ENCODE measurements around the gene LIMK1. TPM values are rescaled to one million over a fixed set of nuclear protein-coding genes. Genes with fewer than 3 reads are reported as not detected.
"Not testable (repeated sequence)": the region's sequence is repeated elsewhere in the genome, so short reads cannot be mapped to it uniquely, and the experiment has no call there.

The LIMK1 gene
- total RNA-seq, 3 donors from 2014 or later: 18.0 to 18.6 (median 18.1) TPM

DNA sequence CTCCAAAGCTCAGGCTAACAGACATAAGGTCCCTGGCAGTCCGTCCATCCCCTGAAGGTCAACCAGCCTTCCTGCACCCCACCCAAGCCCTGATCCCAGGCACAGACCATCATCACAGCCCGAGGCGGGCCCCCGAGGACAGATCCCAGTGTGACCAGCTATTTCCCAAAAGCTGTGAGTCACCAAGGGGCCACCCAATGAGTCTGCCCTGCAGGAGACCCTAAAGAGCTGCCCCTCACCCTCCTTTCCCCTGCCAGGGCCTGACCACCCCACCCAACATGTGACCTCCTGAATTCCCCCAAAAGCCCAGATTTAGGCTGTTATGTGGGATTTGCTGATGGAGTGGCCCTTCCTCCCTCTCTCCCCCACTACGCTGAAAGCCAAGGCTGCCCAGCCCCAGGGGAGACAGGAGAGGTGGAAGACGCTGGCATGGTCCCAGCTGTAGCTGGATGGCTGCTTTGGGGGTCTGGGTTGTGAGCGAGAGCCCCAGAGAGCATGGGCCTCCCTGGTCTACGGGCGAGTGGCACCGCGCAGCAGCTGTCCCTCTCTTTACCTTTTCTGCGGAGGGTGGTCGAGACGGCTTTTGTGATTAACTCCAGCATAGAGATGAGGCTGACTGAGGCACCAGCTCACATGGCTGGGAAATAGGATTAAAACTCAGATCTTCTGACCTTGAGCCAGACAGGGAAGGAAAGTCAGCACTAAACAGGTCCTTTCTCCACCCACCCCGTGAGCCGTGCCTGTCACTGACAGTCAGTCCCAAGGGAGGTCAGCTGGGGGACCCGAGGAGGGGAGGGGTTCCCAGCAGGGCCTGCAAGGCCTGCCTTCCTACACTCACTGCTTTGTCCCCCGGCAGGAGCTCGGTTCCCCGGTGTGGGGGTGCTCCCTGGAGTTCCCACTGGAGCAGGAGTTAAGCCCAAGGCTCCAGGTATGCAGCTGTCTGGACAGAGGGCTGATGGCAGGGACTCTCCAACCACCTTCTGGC lies 38.9 kb upstream of the LIMK1 start:
- intact Hi-C loops (cut with DNase I; ENCODE audit: low total_unique reads): no loop called here
- Histone ChIP-seq H3K36me3 (no peaks in the 10 kb centered on the region), H3K9me3 (no peaks in the 10 kb centered on the region), H3K4me1 (peaks cover 2 to 18% of the 10 kb centered on the region in 2 donors), H3K27ac (peak overlapping the region in 1 of 2 donors; percentile 81), H3K4me3 (no peak overlapping the region), H3K27me3 (no peaks in the 10 kb centered on the region)
- no peak for DNase-seq (ENCODE audit: low spot score in 2 of 2)
- TF ChIP-seq POLR2AphosphoS5 (IDR thresholded peaks at IDR 0.05) (no peak), POLR2A (IDR thresholded peaks at IDR 0.05) (no peak)
- TF ChIP-seq, protein P1, sequence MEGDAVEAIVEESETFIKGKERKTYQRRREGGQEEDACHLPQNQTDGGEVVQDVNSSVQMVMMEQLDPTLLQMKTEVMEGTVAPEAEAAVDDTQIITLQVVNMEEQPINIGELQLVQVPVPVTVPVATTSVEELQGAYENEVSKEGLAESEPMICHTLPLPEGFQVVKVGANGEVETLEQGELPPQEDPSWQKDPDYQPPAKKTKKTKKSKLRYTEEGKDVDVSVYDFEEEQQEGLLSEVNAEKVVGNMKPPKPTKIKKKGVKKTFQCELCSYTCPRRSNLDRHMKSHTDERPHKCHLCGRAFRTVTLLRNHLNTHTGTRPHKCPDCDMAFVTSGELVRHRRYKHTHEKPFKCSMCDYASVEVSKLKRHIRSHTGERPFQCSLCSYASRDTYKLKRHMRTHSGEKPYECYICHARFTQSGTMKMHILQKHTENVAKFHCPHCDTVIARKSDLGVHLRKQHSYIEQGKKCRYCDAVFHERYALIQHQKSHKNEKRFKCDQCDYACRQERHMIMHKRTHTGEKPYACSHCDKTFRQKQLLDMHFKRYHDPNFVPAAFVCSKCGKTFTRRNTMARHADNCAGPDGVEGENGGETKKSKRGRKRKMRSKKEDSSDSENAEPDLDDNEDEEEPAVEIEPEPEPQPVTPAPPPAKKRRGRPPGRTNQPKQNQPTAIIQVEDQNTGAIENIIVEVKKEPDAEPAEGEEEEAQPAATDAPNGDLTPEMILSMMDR (IDR thresholded peaks at IDR 0.05): no peak

DNA sequence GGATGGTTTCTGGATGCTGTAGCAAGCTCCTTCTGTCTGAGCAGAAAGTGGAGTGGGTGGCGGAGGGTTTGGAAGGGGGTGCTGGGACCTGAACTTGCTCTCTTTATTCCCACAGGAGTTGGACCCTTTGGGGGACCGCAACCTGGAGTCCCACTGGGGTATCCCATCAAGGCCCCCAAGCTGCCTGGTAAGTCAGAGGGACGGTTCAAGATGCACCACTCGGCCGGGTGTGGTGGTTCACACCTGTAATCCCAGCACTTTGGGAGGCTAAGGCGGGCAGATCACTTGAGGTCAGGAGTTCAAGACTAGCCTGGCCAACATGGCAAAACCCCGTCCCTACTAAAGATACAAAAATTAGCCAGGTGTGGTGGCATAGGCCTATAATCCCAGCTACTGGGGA lies 37.0 kb upstream of the LIMK1 start:
- intact Hi-C loops (cut with DNase I; ENCODE audit: low total_unique reads); DNase-seq (ENCODE audit: low spot score in 2 of 2); H3K27me3 ChIP-seq; H3K4me3 ChIP-seq; H3K27ac ChIP-seq; H3K36me3 ChIP-seq; H3K9me3 ChIP-seq: not testable (repeated sequence)
- H3K4me1 ChIP-seq: peaks cover 0 to 15% of the 10 kb centered on the region in 2 donors

DNA sequence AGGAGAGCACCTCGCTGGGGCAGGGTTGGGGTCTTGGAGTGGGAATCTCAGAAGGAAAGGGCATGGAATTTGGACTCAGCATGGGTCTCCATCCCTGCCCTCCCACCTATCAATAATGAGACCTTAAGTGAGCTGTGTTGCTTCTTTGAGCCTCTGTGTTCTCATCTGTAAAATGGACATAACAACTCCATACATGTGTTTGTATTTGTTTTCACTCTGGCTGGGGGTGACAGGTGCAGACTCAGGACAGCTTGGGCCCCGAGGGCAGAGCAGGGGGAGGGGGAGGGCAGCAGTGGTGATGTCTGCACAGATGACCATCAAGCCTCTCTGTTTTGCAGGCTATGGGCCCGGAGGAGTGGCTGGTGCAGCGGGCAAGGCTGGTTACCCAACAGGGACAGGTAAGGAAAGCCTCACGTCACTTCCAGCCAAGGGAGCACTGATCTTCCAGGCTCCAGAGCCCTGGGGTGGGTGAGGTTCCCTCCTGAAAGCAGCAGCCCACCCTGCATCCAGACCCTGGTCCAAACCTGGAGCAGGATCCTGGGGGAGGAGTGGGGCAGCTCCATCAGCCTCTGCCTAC lies 35.7 kb upstream of the LIMK1 start:
- H3K27ac ChIP-seq: no peak overlapping the region
- no peaks in the 10 kb centered on the region for H3K9me3 ChIP-seq
- intact Hi-C loops (cut with DNase I; ENCODE audit: low total_unique reads): no loop called here
- no peaks in the 10 kb centered on the region for H3K36me3 ChIP-seq
- H3K27me3 ChIP-seq: no peaks in the 10 kb centered on the region
- no peak overlapping the region for H3K4me3 ChIP-seq
- peaks cover 0 to 6% of the 10 kb centered on the region in 2 donors for H3K4me1 ChIP-seq
- no peak for DNase-seq (ENCODE audit: low spot score in 2 of 2)
- no peak for TF ChIP-seq POLR2AphosphoS5 (IDR thresholded peaks at IDR 0.05)
- TF ChIP-seq POLR2A (IDR thresholded peaks at IDR 0.05): no peak
- TF ChIP-seq, protein P1 (IDR thresholded peaks at IDR 0.05): no peak

DNA sequence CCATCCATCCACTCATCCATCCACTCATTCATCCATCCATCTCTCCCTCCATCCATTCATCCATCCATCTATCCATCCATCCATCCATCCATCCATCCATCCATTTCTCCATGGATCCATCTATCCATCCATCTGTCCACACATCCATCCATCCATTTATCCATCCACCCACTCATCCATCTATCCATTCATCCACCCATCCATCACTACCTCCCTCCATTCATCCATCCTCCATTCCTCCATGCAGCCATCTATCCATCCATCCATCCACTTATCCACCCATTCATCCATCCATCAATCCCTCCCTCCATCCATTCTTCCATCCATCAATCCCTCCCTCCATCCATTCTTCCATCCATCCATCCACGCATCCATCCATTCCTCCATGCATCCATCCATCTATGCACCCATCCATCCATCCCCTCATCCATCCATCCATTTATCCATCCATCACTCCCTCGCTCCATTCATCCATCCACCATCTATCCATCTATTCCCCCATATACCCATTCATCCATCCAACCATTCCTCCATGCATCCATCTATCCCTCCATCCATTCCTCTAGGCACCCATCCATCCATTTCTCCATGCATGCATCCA lies 34.5 kb upstream of the LIMK1 start:
- intact Hi-C loops (cut with DNase I; ENCODE audit: low total_unique reads): no loop called here
- Histone ChIP-seq H3K27ac (no peak overlapping the region), H3K4me1 (no peaks in the 10 kb centered on the region), H3K4me3 (no peak overlapping the region), H3K36me3 (no peaks in the 10 kb centered on the region), H3K27me3 (no peaks in the 10 kb centered on the region), H3K9me3 (no peaks in the 10 kb centered on the region)
- no peak for DNase-seq (ENCODE audit: low spot score in 2 of 2)
- TF ChIP-seq POLR2AphosphoS5 (IDR thresholded peaks at IDR 0.05) (no peak), POLR2A (IDR thresholded peaks at IDR 0.05) (no peak)
- TF ChIP-seq, protein P1 (IDR thresholded peaks at IDR 0.05): no peak

DNA sequence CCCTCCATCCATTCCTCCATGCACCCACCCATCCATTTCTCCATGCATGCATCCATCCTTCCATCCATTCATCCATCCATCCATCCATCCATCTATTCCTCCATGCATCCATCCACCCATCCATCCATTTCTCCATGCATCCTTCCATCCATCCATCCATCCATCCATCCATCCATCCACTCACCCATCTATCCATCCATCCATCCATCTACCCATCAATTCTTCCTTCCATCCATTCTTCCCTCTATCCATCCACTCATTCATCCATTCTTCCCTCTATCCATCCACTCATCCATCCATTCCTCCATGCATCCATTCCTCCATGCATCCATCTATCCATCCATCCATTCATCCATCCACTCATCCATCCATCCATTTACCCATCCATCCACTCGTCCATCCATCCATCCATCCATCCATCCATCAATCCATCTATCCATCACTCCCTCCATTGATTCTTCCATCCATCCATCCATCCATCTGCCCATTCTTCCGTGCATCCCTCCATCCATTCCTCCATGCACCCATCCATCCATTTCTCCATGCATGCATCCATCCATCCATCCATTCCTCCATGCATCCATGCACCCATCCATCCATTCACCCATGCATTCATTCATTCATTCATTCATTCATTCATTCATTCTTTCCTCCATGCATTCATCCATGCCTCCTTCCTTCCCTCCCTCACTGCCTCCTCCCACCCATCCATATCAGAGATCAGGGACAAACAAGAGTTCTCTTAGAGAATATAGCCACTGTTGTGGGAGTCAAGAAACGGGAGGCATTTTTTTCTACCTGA lies 33.4 kb upstream of the LIMK1 start:
- DNase-seq (ENCODE audit: low spot score in 2 of 2): no peak
- no peaks in the 10 kb centered on the region for H3K36me3 ChIP-seq
- intact Hi-C loops (cut with DNase I; ENCODE audit: low total_unique reads): no loop called here
- H3K27me3 ChIP-seq: no peaks in the 10 kb centered on the region
- H3K4me3 ChIP-seq: no peak overlapping the region
- H3K9me3 ChIP-seq: no peaks in the 10 kb centered on the region
- H3K4me1 ChIP-seq: no peaks in the 10 kb centered on the region
- TF ChIP-seq POLR2AphosphoS5 (IDR thresholded peaks at IDR 0.05): no peak
- no peak for TF ChIP-seq POLR2A (IDR thresholded peaks at IDR 0.05)
- TF ChIP-seq, protein P1 (IDR thresholded peaks at IDR 0.05): no peak
- H3K27ac ChIP-seq: no peak overlapping the region

Data from breast epithelium (tissue), 4 donors.